ENCODE results near the gene RIT2. TPM values are rescaled to one million over a fixed set of nuclear protein-coding genes. Genes with fewer than 3 reads are reported as not detected.

RIT2 gene
- total RNA-seq, 4 donors from 2014 or later: not detected

- Histone ChIP-seq H3K4me1 (no peaks in the 10 kb centered on the region), H3K27ac (no peak overlapping the region), H3K36me3 (no peaks in the 10 kb centered on the region), H3K4me3 (no peak overlapping the region), H3K9me3 (no peaks in the 10 kb centered on the region), H3K27me3 (no peaks in the 10 kb centered on the region)
- DNase-seq (ENCODE audit: low spot score in 2 of 2): no peak
- 28% methylated on average over 3 of the region's 3 CpGs for WGBS
- TF ChIP-seq CTCF (IDR thresholded peaks at IDR 0.05): no peak
- no peak for TF ChIP-seq POLR2AphosphoS5 (IDR thresholded peaks at IDR 0.05)
- TF ChIP-seq POLR2A (IDR thresholded peaks at IDR 0.05): no peak
- no peak for TF ChIP-seq EP300 (IDR thresholded peaks at IDR 0.05)
Measured at GRCh38 chr18:42931491-42931890, 184.0 kb downstream of the RIT2 start.

- TF ChIP-seq POLR2AphosphoS5 (IDR thresholded peaks at IDR 0.05) (no peak), CTCF (IDR thresholded peaks at IDR 0.05) (no peak), POLR2A (IDR thresholded peaks at IDR 0.05) (no peak), EP300 (IDR thresholded peaks at IDR 0.05) (no peak)
- no peak overlapping the region for H3K27ac ChIP-seq
- no peaks in the 10 kb centered on the region for H3K27me3 ChIP-seq
- no peak for DNase-seq (ENCODE audit: low spot score in 2 of 2)
- H3K4me1 ChIP-seq: no peaks in the 10 kb centered on the region
- WGBS: 87% methylated on average over 3 of the region's 3 CpGs
- no peak overlapping the region for H3K4me3 ChIP-seq
- H3K9me3 ChIP-seq: no peaks in the 10 kb centered on the region
- no peaks in the 10 kb centered on the region for H3K36me3 ChIP-seq
Measured at GRCh38 chr18:42929857-42930256, 185.6 kb downstream of the RIT2 start.

GRCh38 chr18:42929181-42929580 lies 186.3 kb downstream of the RIT2 start:
- Histone ChIP-seq H3K9me3 (no peaks in the 10 kb centered on the region), H3K27ac (no peak overlapping the region), H3K4me1 (no peaks in the 10 kb centered on the region), H3K36me3 (no peaks in the 10 kb centered on the region), H3K4me3 (no peak overlapping the region), H3K27me3 (no peaks in the 10 kb centered on the region)
- DNase-seq (ENCODE audit: low spot score in 2 of 2): no peak
- TF ChIP-seq CTCF (IDR thresholded peaks at IDR 0.05) (no peak), POLR2A (IDR thresholded peaks at IDR 0.05) (no peak), EP300 (IDR thresholded peaks at IDR 0.05) (no peak), POLR2AphosphoS5 (IDR thresholded peaks at IDR 0.05) (no peak)
- WGBS: 98% methylated on average over 1 of the region's 1 CpG

GRCh38 chr18:42925036-42925435 lies 190.4 kb downstream of the RIT2 start:
- no peaks in the 10 kb centered on the region for H3K36me3 ChIP-seq
- DNase-seq (ENCODE audit: low spot score in 2 of 2): no peak
- H3K27ac ChIP-seq: no peak overlapping the region
- TF ChIP-seq EP300 (IDR thresholded peaks at IDR 0.05): no peak
- H3K27me3 ChIP-seq: no peaks in the 10 kb centered on the region
- H3K4me1 ChIP-seq: no peaks in the 10 kb centered on the region
- 74% methylated on average over 2 of the region's 2 CpGs for WGBS
- H3K9me3 ChIP-seq: no peaks in the 10 kb centered on the region
- H3K4me3 ChIP-seq: no peak overlapping the region

- H3K36me3 ChIP-seq: no peaks in the 10 kb centered on the region
- TF ChIP-seq EP300 (IDR thresholded peaks at IDR 0.05) (no peak), POLR2A (IDR thresholded peaks at IDR 0.05) (no peak), POLR2AphosphoS5 (IDR thresholded peaks at IDR 0.05) (no peak), CTCF (IDR thresholded peaks at IDR 0.05) (no peak)
- H3K4me1 ChIP-seq: no peaks in the 10 kb centered on the region
- no peak overlapping the region for H3K4me3 ChIP-seq
- no peaks in the 10 kb centered on the region for H3K9me3 ChIP-seq
- no peak for DNase-seq (ENCODE audit: low spot score in 2 of 2)
- H3K27me3 ChIP-seq: no peaks in the 10 kb centered on the region
- no peak overlapping the region for H3K27ac ChIP-seq
- 87% methylated on average over 3 of the region's 3 CpGs for WGBS
Measured at GRCh38 chr18:42922363-42922762, 193.1 kb downstream of the RIT2 start.

- 88% methylated on average over 1 of the region's 1 CpG for WGBS
- no peak for DNase-seq (ENCODE audit: low spot score in 2 of 2)
- TF ChIP-seq POLR2A (IDR thresholded peaks at IDR 0.05) (no peak), EP300 (IDR thresholded peaks at IDR 0.05) (no peak), CTCF (IDR thresholded peaks at IDR 0.05) (no peak), POLR2AphosphoS5 (IDR thresholded peaks at IDR 0.05) (no peak)
- no peaks in the 10 kb centered on the region for H3K36me3 ChIP-seq
- H3K9me3 ChIP-seq: no peaks in the 10 kb centered on the region
- H3K27ac ChIP-seq: no peak overlapping the region
- H3K27me3 ChIP-seq: no peaks in the 10 kb centered on the region
- H3K4me3 ChIP-seq: no peak overlapping the region
- no peaks in the 10 kb centered on the region for H3K4me1 ChIP-seq
Measured at GRCh38 chr18:42921226-42921737, 194.2 kb downstream of the RIT2 start.
